Fibroblast of lung (primary cell): ENCODE data around the gene RB1. TPM values are rescaled to one million over a fixed set of nuclear protein-coding genes. Genes with fewer than 3 reads are reported as not detected.

Experiments
- DNase-seq, 2 donors: peaks; one replicate each; pipeline versions ENCODE4 v3.0.0 to v3.0.0-alpha.2; 2010; ENCODE audit warnings: low read depth in 2 of 2
- H2AFZ ChIP-seq: 2 replicates; pipeline ENCODE4 v1.5.1; 2012; ENCODE audit warnings: low read length, control low read depth, inconsistent platforms
- H3K27ac ChIP-seq: 2 replicates; pipeline ENCODE4 v1.5.1; 2011; ENCODE audit warnings: low read length, control low read depth; ENCODE audit not compliant: insufficient read depth
- H3K27me3 ChIP-seq: 2 replicates; pipeline ENCODE4 v1.5.1; 2011; ENCODE audit warnings: mild to moderate bottlenecking, low read length; ENCODE audit not compliant: control insufficient read depth, insufficient read depth
- H3K36me3 ChIP-seq: 2 replicates; pipeline ENCODE4 v1.5.1; 2011; ENCODE audit warnings: low read length; ENCODE audit not compliant: control insufficient read depth, insufficient read depth
- H3K4me1 ChIP-seq: 2 replicates; pipeline ENCODE4 v1.5.1; 2011; ENCODE audit warnings: low read length; ENCODE audit not compliant: control insufficient read depth, insufficient read depth; ENCODE audit errors: extremely low read depth
- H3K4me2 ChIP-seq: 2 replicates; pipeline ENCODE4 v1.5.1; 2011; ENCODE audit warnings: low read length, control low read depth; ENCODE audit not compliant: insufficient read depth; ENCODE audit errors: extremely low read depth
- H3K4me3 ChIP-seq, 4 experiments: fragments of 200-600 bp in 1 of 4; sonication (generic) in 1 of 4; replicated peaks in 1 of 4; 2 replicates each; pipeline ENCODE4 v1.5.1; 2011 to 2016; ENCODE audit warnings: low read length in 4 of 4, low read depth in 3 of 4, mild to moderate bottlenecking in 3 of 4, control low read depth in 2 of 4, inconsistent platforms in 1 of 4, mixed read lengths in 1 of 4; ENCODE audit not compliant: insufficient read depth in 1 of 4; ENCODE audit errors: control extremely low read depth in 1 of 4
- H3K79me2 ChIP-seq: 2 replicates; pipeline ENCODE4 v1.5.1; 2012; ENCODE audit warnings: mild to moderate bottlenecking, low read length, inconsistent platforms; ENCODE audit not compliant: control insufficient read depth, insufficient read depth
- H3K9ac ChIP-seq: 2 replicates; pipeline ENCODE4 v1.5.1; 2011; ENCODE audit warnings: mild to moderate bottlenecking, low read length, control low read depth; ENCODE audit not compliant: insufficient read depth
- H3K9me3 ChIP-seq: 2 replicates; pipeline ENCODE4 v1.5.1; 2012; ENCODE audit warnings: low read depth, low read length; ENCODE audit not compliant: control insufficient read depth, insufficient read depth
- H4K20me1 ChIP-seq: 2 replicates; pipeline ENCODE4 v1.5.1; 2011; ENCODE audit warnings: low read length; ENCODE audit not compliant: control insufficient read depth, insufficient read depth; ENCODE audit errors: extremely low read depth
- EZH2 ChIP-seq: IDR thresholded peaks from 2 replicates; pipeline ENCODE4 v1.5.1; 2012; ENCODE audit warnings: low read length, control low read depth, mild to moderate bottlenecking; ENCODE audit errors: missing control alignments
- polyA plus RNA-seq, 2 donors: library from polyadenylated mRNA; depleted of rRNA in 1 of 2; stranded (reverse) in 1 of 2; unstranded in 1 of 2; fragments of >200 nt; gene quantifications; 2 replicates each; pipeline ENCODE4 v1.2.1, GENCODE V29; 2011 to 2012; ENCODE audit warnings: missing spikeins in 1 of 2
- total RNA-seq: library from RNA; depleted of rRNA; stranded (reverse); fragments of >200 nt; gene quantifications from 2 replicates; pipeline ENCODE4 v1.2.1, GENCODE V29; 2014
- TF ChIP-seq, protein P1 (sequence below), 2 donors: IDR thresholded peaks in 1 of 2; conservative IDR thresholded peaks in 1 of 2; 1 replicate in 1 of 2; 2 replicates in 1 of 2; pipeline ENCODE4 v1.5.1; 2011 to 2012; ENCODE audit warnings: low read length in 2 of 2, control low read depth in 1 of 2, inconsistent platforms in 1 of 2, low read depth in 1 of 2, mild to moderate bottlenecking in 1 of 2

The RB1 gene
- total and polyA plus RNA-seq, 2 donors (not counting 1 experiment from before 2014, with no cell fraction given): 31.9 to 39.7 TPM

DNA sequence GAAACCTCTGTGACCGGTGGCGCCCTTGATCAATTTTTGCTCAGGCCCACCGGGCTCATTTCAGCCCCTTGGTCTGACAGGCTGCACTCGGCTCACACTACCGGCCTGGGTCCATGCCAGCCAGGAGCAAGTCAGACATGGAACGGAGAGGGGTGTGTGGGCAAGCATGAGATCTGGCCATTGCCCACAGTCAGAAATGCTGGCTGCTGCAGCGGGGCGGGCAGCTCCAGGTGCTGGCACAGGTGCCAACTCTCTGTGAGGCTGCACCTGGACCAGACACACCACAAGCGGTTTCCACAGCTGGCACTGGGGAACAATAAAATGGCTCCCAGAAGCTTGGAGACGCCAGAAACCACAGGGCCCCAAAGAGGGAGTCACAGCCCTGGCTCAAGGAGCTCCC lies 153.0 kb downstream of the RB1 start:
- TF ChIP-seq EZH2: no peak
- TF ChIP-seq, protein P1, sequence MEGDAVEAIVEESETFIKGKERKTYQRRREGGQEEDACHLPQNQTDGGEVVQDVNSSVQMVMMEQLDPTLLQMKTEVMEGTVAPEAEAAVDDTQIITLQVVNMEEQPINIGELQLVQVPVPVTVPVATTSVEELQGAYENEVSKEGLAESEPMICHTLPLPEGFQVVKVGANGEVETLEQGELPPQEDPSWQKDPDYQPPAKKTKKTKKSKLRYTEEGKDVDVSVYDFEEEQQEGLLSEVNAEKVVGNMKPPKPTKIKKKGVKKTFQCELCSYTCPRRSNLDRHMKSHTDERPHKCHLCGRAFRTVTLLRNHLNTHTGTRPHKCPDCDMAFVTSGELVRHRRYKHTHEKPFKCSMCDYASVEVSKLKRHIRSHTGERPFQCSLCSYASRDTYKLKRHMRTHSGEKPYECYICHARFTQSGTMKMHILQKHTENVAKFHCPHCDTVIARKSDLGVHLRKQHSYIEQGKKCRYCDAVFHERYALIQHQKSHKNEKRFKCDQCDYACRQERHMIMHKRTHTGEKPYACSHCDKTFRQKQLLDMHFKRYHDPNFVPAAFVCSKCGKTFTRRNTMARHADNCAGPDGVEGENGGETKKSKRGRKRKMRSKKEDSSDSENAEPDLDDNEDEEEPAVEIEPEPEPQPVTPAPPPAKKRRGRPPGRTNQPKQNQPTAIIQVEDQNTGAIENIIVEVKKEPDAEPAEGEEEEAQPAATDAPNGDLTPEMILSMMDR (conservative IDR thresholded peaks at IDR 0.05 in 1 of 2, IDR thresholded peaks at IDR 0.05 in 1 of 2; ENCODE audit: low read depth in 1 of 2, low read length in 2 of 2): no peak
- Histone ChIP-seq H3K9me3 (no peaks in the 10 kb centered on the region), H3K4me1 (no peaks in the 10 kb centered on the region), H3K36me3 (peaks cover 5% of the 10 kb centered on the region), H3K4me2 (no peak overlapping the region), H2AFZ (no peak overlapping the region), H3K27ac (no peak overlapping the region), H4K20me1 (no peaks in the 10 kb centered on the region), H3K4me3 (no peak overlapping the region), H3K9ac (no peak overlapping the region), H3K79me2 (no peaks in the 10 kb centered on the region), H3K27me3 (no peaks in the 10 kb centered on the region)
- no peak for DNase-seq

DNA sequence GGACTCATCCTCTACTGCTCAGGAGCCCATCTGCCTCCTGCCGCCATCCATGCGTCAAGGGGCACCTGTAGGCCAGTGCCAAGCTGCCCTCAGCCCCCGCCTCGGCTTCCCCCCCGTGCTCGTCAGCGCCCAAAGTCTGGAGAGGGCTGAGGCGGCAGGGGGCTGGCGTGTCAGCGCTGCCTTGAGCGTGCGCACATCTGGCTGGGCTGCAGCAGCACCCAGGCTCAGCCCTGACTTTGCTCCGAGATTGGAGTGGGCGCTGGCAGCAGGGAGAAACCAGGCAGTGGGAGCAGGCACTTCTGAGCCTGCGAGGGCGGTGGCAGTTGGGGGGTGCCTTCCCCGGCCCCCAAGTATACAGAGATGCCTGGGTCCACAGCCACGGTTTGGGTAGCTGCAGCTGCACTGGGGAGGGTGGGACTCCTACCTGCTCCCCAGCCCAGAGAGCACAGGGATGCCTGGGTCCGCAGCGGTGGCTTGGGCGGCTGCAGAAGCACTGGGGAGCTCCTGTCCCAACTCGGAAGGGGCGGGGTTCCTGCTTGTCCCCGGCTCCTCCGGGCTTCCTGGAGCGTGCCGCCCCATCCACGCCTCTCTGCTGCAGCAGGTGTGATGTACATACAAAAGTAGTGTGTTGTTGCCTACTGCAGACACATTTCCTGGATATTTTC lies 154.2 kb downstream of the RB1 start:
- H4K20me1 ChIP-seq: no peaks in the 10 kb centered on the region
- H3K79me2 ChIP-seq: no peaks in the 10 kb centered on the region
- H3K4me3 ChIP-seq: no peak overlapping the region
- H3K27me3 ChIP-seq: no peaks in the 10 kb centered on the region
- no peak overlapping the region for H2AFZ ChIP-seq
- H3K4me1 ChIP-seq: no peaks in the 10 kb centered on the region
- no peak overlapping the region for H3K27ac ChIP-seq
- no peak overlapping the region for H3K4me2 ChIP-seq
- H3K36me3 ChIP-seq: peaks cover 5% of the 10 kb centered on the region
- H3K9ac ChIP-seq: no peak overlapping the region
- no peaks in the 10 kb centered on the region for H3K9me3 ChIP-seq
- DNase-seq: no peak
- TF ChIP-seq, protein P1 (conservative IDR thresholded peaks at IDR 0.05 in 1 of 2, IDR thresholded peaks at IDR 0.05 in 1 of 2; ENCODE audit: low read depth in 1 of 2, low read length in 2 of 2): no peak
- TF ChIP-seq EZH2: no peak

DNA sequence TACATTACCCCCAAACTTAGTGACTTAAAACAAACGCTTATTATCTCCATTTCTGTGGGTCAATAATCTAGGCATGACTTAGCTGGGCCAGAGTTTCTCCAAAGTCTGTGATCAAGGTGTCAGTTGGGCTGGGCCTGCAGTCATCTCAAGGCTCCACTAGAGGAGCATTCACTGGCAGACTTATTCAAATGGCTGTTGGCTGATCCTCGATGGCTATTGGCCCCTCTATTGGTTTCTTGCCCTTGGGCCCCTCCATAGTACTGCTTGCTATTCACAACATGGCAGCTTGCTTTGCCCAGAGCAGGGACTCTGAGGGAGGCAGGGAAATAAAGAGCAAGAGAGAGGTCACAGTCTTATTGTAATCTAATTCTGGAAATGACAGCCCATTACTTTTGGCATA lies 171.7 kb downstream of the RB1 start:
- Histone ChIP-seq H3K27ac (no peak overlapping the region), H3K36me3 (no peaks in the 10 kb centered on the region)
- no peak for TF ChIP-seq EZH2
- TF ChIP-seq, protein P1 (conservative IDR thresholded peaks at IDR 0.05 in 1 of 2, IDR thresholded peaks at IDR 0.05 in 1 of 2; ENCODE audit: low read depth in 1 of 2, low read length in 2 of 2): no peak

More for the DNA sequence above, 171.7 kb downstream of the RB1 start:
- Histone ChIP-seq H3K9ac (no peak overlapping the region), H3K4me3 (no peak overlapping the region), H3K4me2 (no peak overlapping the region), H4K20me1 (no peaks in the 10 kb centered on the region), H3K4me1 (no peaks in the 10 kb centered on the region), H3K79me2 (no peaks in the 10 kb centered on the region), H2AFZ (no peak overlapping the region), H3K27me3 (no peaks in the 10 kb centered on the region), H3K9me3 (no peaks in the 10 kb centered on the region)
- DNase-seq: no peak
